ENCODE data around the gene NLN. TPM values are rescaled to one million over a fixed set of nuclear protein-coding genes. Genes with fewer than 3 reads are reported as not detected.

Gene NLN
- total RNA-seq, 4 donors from 2014 or later, result 8.7 to 17.5 (median 13.1) TPM

- Histone ChIP-seq H3K4me3 (replicated peaks in 1 of 3) (no peak overlapping the region), H3K9me3 (no peaks in the 10 kb centered on the region), H3K4me1 (no peaks in the 10 kb centered on the region), H3K27me3 (no peaks in the 10 kb centered on the region), H3K36me3 (no peaks in the 10 kb centered on the region), H3K27ac (no peak overlapping the region)
- no peak for TF ChIP-seq POLR2A (IDR thresholded peaks at IDR 0.05)
- TF ChIP-seq, protein P1, sequence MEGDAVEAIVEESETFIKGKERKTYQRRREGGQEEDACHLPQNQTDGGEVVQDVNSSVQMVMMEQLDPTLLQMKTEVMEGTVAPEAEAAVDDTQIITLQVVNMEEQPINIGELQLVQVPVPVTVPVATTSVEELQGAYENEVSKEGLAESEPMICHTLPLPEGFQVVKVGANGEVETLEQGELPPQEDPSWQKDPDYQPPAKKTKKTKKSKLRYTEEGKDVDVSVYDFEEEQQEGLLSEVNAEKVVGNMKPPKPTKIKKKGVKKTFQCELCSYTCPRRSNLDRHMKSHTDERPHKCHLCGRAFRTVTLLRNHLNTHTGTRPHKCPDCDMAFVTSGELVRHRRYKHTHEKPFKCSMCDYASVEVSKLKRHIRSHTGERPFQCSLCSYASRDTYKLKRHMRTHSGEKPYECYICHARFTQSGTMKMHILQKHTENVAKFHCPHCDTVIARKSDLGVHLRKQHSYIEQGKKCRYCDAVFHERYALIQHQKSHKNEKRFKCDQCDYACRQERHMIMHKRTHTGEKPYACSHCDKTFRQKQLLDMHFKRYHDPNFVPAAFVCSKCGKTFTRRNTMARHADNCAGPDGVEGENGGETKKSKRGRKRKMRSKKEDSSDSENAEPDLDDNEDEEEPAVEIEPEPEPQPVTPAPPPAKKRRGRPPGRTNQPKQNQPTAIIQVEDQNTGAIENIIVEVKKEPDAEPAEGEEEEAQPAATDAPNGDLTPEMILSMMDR (IDR thresholded peaks at IDR 0.05), result no peak
- intact Hi-C loops (cut with DNase I), result no loop called here
- WGBS, 2 donors, result 93 to 94% methylated on average over 2 of the region's 2 CpGs
- no peak for DNase-seq
Observed at GRCh38 chr5:65816729-65817128, 94.7 kb downstream of the NLN start.

DNA sequence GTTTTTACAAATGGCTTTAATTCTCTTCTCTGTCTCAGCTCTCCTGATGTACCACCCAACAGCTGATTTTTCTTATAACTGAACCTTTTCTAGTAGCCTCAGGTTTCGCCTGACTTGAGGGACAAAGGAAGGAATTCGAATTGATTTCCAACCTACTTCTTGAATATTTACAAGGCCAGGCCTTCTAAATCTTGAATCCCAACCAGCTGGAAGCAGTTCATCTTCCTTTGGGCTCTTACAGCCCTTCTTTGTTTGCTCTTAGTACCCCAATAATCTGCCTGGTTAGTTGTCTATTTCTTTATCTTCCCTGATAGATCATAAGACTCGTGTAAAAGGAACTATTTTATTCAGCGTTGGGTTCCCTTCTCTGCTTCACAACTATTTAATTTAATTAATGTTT is 95.9 kb downstream of the NLN start:
- Histone ChIP-seq H3K36me3 (no peaks in the 10 kb centered on the region), H3K27ac (no peak overlapping the region), H3K4me3 (replicated peaks in 1 of 3) (no peak overlapping the region), H3K4me1 (no peaks in the 10 kb centered on the region), H3K27me3 (no peaks in the 10 kb centered on the region), H3K9me3 (no peaks in the 10 kb centered on the region)
- 93 to 94% methylated on average over 4 of the region's 4 CpGs for WGBS, 2 donors
- DNase-seq, result no peak
- intact Hi-C loops (cut with DNase I), result no loop called here
- TF ChIP-seq, protein P1 (IDR thresholded peaks at IDR 0.05), result no peak
- no peak for TF ChIP-seq POLR2A (IDR thresholded peaks at IDR 0.05)

GRCh38 chr5:65818592-65818991 is 96.6 kb downstream of the NLN start:
- no peak for DNase-seq

DNA sequence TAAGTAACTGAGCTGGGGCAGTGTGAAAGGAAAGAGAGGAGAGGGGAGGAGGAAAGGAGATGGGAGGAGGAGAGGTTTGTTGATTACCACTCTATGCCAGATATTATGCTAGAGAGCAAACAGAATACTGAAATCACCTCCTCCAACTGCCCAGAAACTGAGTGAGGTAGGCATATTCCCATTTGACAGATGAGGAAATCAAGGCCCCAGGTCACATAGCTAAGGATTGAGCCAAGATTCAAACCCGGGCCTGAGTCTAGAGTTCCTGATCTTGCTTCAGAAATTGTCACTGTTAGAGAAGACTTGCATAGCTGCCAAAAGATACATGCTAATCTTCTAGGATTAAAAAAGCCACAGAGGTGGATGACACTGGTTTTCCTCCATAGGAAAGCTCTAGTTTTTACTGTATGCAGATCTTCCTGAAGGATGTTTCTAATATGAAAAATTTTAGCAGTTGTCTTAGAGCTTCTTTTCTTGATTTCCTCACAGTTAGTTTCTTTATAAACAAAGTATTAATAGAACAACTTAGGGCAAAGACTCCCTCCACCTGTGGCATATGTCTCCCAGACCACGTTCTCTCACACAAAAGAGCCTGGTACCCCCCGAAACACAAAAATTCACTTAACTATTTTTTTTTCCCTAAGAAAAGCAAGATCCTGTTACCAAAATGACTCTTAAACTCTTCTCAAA is 97.4 kb downstream of the NLN start:
- Histone ChIP-seq H3K4me3 (replicated peaks in 1 of 3) (no peak overlapping the region), H3K27ac (no peak overlapping the region), H3K4me1 (no peaks in the 10 kb centered on the region), H3K9me3 (no peaks in the 10 kb centered on the region), H3K36me3 (no peaks in the 10 kb centered on the region), H3K27me3 (no peaks in the 10 kb centered on the region)
- no peak for DNase-seq
- 51 to 63% methylated on average over 3 of the region's 3 CpGs for WGBS, 2 donors
- TF ChIP-seq, protein P1 (IDR thresholded peaks at IDR 0.05), result no peak
- TF ChIP-seq POLR2A (IDR thresholded peaks at IDR 0.05), result no peak
- intact Hi-C loops (cut with DNase I), result no loop called here

More at GRCh38 chr5:65818592-65818991, 96.6 kb downstream of the NLN start:
- H3K27me3 ChIP-seq, result no peaks in the 10 kb centered on the region
- WGBS, 2 donors, result 94 to 97% methylated on average over 4 of the region's 4 CpGs
- no peaks in the 10 kb centered on the region for H3K9me3 ChIP-seq
- no peak overlapping the region for H3K4me3 ChIP-seq (replicated peaks in 1 of 3)
- no peak overlapping the region for H3K27ac ChIP-seq
- H3K4me1 ChIP-seq, result no peaks in the 10 kb centered on the region
- intact Hi-C loops (cut with DNase I), result no loop called here
- TF ChIP-seq, protein P1 (IDR thresholded peaks at IDR 0.05), result no peak
- no peak for TF ChIP-seq POLR2A (IDR thresholded peaks at IDR 0.05)
- no peaks in the 10 kb centered on the region for H3K36me3 ChIP-seq

DNA sequence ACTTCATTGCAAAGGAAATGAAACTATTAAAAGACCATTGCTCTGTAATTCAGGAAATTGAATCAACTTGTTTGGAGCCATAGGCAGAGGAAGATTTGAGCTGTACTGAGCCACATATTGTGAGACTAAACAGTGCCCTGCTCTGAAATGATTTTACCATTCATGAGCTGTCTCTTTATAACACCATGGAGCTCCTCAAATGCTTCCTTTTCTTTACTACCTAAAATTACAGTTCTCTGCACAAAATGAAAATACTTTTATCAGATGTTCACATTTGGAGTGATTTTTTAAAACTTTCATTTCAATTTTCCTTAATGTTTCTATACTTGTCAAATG is 97.9 kb downstream of the NLN start:
- DNase-seq, result no peak
- H3K27me3 ChIP-seq, result no peaks in the 10 kb centered on the region
- intact Hi-C loops (cut with DNase I), result no loop called here
- no peaks in the 10 kb centered on the region for H3K36me3 ChIP-seq
- no peak overlapping the region for H3K4me3 ChIP-seq (replicated peaks in 1 of 3)
- no peak overlapping the region for H3K27ac ChIP-seq
- H3K4me1 ChIP-seq, result no peaks in the 10 kb centered on the region
- no peak for TF ChIP-seq POLR2A (IDR thresholded peaks at IDR 0.05)
- TF ChIP-seq, protein P1 (IDR thresholded peaks at IDR 0.05), result no peak
- H3K9me3 ChIP-seq, result no peaks in the 10 kb centered on the region

Data from thyroid gland (tissue), 4 donors.